GM21529 (cell line): ENCODE data around the gene TMF1.

ENCODE experiments used
- ATAC-seq: cut with Tn5 transposase; IDR thresholded peaks from one replicate; pipeline ENCODE4 v1.9.1; 2021; ENCODE audit not compliant: unreplicated experiment

TMF1 gene

DNA sequence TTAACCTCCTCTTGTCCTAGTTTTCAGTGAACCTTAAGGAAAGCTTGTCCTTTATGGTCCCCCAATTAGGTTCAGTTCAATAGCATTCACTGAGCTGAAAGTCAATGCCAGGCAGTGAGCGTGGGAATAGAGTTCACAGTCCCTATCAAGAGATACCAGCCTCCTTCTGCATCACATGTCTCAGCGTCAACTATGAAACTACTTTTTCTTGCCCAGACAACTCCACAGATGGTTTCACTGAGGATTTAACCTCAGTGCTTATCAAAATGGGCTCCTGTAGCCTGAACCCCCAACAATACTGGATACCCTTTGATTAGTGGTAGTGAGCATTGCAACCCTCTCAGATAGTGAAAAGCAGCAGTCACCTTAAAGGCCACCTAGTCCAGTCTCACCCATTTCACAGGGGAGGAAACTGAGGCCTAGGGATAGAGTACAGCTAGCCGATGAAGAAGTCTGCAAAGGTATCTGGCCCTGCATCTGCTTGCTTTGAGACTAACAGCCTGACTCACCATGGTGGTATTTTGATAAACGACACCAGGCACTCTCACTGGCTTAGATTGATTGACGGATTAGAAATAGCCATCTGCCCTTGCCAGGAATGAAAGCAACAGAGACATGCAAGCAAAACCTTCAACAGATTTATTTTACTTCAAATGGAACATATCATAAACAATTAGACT, 29.6 kb upstream of the TMF1 start:
- no peak for ATAC-seq

GRCh38 chr3:69080233-69080920, 28.2 kb upstream of the TMF1 start, which contains the start of gene UBA3:
UBA3 (minus strand) TSS chr3:69080365; CDS start chr3:69080353, 12 bp downstream.
- ATAC-seq = peak; percentile 39

DNA sequence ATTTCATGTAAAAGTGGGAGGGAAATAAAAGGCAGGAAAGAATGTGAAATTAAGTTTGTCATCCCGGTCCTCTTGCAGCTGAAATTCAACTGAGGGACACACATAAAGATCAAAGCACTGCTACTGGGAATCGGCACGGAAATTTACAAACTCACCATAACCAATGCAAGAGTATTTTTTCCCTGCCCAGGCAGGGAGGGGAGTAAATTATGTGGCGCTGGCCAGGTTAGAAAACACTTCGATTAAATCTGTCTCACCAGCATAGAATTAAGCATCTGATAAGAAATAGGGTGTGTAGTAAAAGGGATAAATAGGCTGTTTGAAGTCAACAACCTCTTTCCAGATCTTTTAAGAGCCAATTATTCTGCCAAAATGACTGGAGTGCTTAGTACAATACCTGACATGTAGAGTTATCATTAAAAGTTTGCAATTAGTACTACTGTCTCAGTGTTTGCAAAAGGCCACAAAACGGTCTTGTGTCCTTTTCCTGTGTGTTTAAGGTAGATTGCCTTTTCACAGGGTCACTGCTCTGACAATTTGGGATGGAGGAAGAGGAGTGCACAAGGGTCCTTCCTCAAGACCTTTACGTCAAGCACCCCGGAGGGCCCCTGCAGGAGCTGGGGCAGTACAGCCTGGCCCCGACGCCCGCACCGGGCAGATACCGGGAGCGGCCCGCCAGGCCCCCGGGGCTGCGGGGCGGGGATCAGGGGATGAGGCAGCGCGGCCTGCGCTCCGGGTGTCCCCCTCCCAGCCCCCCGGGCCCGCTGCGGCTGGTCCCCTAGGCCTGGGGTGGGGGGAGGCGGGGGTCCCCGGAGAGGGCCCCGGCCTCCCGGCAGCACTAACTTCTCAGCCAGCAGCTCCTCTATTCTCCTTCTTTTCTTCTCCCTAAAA, 27.4 kb upstream of the TMF1 start:
- no peak for ATAC-seq

DNA sequence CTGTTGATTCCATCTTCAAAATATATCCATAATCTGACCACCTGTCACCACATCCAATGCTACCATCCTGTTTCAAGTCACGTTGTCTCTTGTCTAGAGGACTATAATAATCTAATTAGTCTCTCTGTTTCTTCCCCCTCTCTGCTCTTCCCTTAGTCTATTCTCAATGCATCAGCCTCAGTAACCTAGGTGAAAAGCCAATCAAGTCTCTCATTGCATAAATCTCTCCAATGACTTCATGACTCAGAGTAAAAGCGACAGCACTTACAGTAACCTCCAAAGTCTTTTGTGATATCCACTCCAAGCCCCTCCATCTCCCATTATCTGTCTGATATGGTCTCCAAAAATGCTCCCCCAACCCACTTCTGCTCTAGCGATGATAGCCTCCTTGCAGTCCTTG, 20.8 kb upstream of the TMF1 start:
- ATAC-seq = no peak

- no peak for ATAC-seq
These were observed 14.0 kb upstream of the TMF1 start for GRCh38 chr3:69066121-69066520.

DNA sequence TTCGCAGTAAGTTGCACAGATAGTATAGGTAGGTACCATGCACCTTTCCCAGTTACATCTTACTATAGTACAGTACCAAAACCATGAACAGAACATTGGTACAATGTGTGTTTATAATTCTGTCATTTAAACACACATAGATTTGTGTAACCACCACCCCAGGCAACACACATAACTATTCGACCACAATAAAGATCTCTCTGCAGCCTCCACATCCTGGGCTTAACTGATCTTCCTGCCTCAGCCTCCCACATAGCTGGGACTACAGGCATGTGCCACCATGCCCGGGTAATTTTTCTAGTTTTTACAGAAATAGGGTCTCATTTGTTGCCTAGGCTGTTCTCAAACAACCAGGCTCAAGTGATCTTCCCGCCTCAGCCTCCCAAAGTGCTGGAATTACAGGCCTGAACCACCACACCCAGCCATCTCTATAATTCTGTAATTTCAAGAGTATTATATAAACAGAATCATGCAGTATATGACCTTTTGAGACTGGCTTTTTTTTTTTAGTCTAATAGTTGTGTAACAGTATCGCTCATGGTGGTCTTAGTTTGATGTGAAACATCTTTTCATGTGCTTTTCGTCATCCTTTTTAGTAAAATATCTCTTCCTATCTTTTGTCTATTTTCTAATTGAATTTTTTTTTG, 13.3 kb upstream of the TMF1 start:
- ATAC-seq = no peak

DNA sequence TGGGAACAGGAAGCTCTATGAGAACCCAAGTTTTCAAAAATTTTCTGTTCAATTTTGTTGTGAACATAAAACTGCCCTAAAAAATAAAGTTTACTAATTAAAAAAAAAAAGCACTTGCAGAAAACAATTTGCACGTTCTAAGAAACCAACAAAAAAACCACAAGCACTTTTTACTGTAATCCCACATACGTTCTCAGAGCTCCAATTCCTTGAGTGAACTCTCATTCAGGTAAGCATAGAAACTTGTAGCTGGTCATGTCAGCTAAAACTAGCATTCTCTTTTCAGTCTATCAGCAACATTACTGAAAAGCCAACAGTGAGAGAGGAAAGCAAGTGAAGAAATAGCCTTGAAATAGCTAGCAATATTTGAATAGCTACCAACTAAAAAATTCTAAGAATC, 11.5 kb upstream of the TMF1 start:
- no peak for ATAC-seq

GRCh38 chr3:69059688-69060087, 7.6 kb upstream of the TMF1 start:
- ATAC-seq = no peak

GRCh38 chr3:69058947-69059224, 6.8 kb upstream of the TMF1 start:
- ATAC-seq = no peak

- peak; percentile 98 for ATAC-seq
These were observed 6.2 kb upstream of the TMF1 start for GRCh38 chr3:69058180-69058946.

- peak; percentile 8 for ATAC-seq
These were observed 352 bp upstream of the TMF1 start for GRCh38 chr3:69052472-69052898.

- no peak for ATAC-seq
These were observed 3.1 kb downstream of the TMF1 start for GRCh38 chr3:69048990-69049389.

DNA sequence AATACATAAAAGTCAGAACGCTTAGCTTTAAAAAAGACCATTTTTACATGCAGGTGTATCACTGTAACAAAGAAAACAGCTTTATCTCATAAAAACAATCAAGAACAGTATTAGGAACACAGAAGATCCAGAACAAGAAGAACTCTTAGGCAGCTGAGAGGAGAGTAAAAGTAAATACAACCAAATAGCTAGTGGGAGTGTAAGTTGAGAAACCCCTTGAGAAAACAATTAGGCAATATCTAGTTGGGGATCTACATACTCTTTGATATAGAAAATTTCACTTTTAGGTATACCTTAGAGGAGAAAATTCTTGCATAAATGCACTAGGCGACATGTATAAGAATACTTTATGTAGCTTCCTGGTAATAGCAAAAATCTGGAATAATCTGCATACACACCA, 7.5 kb downstream of the TMF1 start:
- ATAC-seq = no peak

DNA sequence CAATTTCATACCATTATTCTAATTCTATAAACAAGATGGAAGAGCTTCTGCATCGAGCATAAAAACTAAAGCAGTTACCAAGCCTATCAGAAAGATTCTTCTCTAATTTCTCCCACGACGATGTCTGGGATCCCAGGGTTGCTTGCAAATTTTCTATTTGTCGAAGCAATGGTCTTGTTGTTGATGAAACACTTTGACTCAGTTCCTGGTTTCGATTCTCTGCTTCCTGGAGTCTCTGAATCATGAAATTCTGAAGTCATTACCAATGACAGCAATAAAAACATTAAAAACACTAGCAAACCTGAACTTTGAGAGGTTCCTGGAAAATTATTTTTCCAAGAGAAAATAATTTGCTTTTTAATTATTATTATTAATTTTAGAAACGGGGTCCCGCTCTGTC, 18.7 kb downstream of the TMF1 start:
- no peak for ATAC-seq

DNA sequence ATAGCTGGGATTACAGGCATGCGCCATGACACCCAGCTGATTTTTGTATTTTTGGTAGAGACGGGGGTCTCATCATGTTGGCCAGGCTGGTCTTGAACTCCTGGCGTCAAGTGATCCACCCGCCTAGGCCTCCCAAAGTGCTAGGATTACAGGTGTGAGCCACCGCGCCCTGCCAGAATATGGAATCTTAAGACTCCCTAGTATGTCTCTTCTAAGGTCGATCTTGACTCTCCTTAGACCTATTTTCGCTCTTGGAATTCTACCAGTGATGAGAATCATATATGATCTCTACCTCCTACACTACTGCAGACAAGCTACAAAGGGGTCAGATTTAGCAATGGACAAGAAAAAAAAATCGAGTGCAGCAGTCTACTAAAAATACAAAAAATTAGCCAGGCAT, 19.4 kb downstream of the TMF1 start:
- no peak for ATAC-seq

- ATAC-seq = no peak
These were observed 20.0 kb downstream of the TMF1 start for GRCh38 chr3:69032142-69032541.

GRCh38 chr3:69031635-69032034, 20.5 kb downstream of the TMF1 start:
- no peak for ATAC-seq

GRCh38 chr3:69020857-69021256, 31.3 kb downstream of the TMF1 start:
- ATAC-seq = no peak

DNA sequence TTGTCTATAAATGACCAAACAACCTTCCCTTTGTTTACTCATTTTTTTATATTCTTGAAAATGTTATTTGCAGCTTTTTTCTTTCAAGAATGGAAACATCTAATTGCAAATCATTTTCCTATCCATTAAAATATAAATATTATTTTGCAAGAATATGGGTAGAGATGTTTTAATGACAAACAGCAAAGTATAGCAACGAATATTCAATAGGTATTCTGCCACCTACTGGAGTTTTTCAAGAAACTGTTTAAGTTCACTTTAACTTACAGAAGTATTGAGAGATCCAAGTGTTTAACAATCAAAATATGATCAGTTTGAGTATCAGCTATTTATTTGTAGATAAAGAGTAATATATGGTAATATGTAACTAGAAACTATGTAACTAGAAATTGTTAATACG, 31.7 kb downstream of the TMF1 start:
- ATAC-seq = no peak

DNA sequence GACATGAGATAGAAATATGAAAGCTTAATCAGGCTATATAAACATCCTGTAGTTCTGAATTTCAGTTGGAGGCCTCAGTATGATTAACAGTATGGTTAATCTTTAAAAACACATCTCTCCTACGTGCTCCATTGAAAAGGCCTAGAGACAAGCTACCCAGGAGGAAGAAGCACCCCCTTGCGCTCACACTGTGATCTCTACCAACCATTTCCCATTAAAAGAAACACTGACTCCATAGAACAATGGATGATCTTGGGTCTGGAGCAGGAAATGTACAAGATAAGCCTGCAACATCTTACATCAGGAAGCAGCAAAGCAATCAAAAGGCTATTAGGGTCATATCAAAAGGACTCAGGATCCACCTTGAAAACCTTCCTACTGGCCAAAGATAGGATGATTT, 35.2 kb downstream of the TMF1 start:
- no peak for ATAC-seq

GRCh38 chr3:69016102-69016501, 36.0 kb downstream of the TMF1 start:
- no peak for ATAC-seq
